ENCODE results near the gene TSHZ2. TPM values are rescaled to one million over a fixed set of nuclear protein-coding genes. Genes with fewer than 3 reads are reported as not detected.

TSHZ2 gene
- total RNA-seq, 2 donors from 2014 or later: 3.3 to 6.2 TPM

- Histone ChIP-seq H3K27ac (no peak overlapping the region), H3K27me3 (no peaks in the 10 kb centered on the region), H3K9me3 (peaks cover 0 to 9% of the 10 kb centered on the region in 2 donors), H3K4me3 (no peak overlapping the region), H3K36me3 (no peaks in the 10 kb centered on the region), H3K4me1 (no peaks in the 10 kb centered on the region)
- TF ChIP-seq CTCF (IDR thresholded peaks at IDR 0.05): no peak
- no peak for DNase-seq (ENCODE audit: low spot score)
These were observed 98.7 kb downstream of the TSHZ2 start for GRCh38 chr20:53070706-53071392.

GRCh38 chr20:53071833-53072232, 99.7 kb downstream of the TSHZ2 start:
- no peaks in the 10 kb centered on the region for H3K27me3 ChIP-seq
- no peak for TF ChIP-seq CTCF (IDR thresholded peaks at IDR 0.05)
- no peak overlapping the region for H3K4me3 ChIP-seq
- peaks cover 0 to 9% of the 10 kb centered on the region in 2 donors for H3K9me3 ChIP-seq
- no peak for DNase-seq (ENCODE audit: low spot score)
- no peaks in the 10 kb centered on the region for H3K36me3 ChIP-seq
- no peak overlapping the region for H3K27ac ChIP-seq
- no peaks in the 10 kb centered on the region for H3K4me1 ChIP-seq

DNA sequence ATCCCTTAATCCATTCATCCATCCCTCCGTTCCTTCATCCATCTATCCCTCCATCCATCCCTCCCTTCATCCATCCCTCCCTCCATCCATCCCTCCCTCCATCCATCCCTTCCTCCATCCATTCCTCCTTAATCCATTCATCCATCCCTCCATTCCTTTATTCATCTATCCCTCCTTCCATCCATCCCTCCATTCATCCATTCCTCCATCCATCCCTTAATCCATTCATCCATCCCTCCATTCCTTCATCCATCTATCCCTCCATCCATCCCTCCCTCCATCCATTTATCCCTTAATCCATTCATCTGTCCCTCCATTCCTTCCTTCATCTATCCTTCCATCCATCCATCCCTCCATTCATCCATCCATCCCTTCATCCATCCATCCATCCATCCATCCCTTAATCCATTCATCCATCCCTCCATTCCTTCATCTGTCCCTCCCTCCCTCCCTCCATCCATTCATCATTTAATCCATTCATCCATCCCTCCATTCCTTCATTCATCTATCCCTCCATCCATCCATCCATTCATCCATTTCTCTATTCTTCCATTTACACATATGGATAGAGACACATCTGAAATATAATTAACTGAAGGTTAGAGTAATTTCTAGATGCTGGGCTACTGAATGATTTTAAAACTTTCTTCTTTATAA, 100.9 kb downstream of the TSHZ2 start:
- Histone ChIP-seq H3K9me3 (peaks cover 0 to under 1% of the 10 kb centered on the region in 2 donors), H3K4me1 (no peaks in the 10 kb centered on the region), H3K27me3 (no peaks in the 10 kb centered on the region), H3K27ac (no peak overlapping the region), H3K36me3 (no peaks in the 10 kb centered on the region), H3K4me3 (no peak overlapping the region)
- TF ChIP-seq CTCF (IDR thresholded peaks at IDR 0.05): no peak
- no peak for DNase-seq (ENCODE audit: low spot score)

GRCh38 chr20:53073636-53074415, 101.7 kb downstream of the TSHZ2 start:
- Histone ChIP-seq H3K4me1 (no peaks in the 10 kb centered on the region), H3K9me3 (no peaks in the 10 kb centered on the region), H3K4me3 (no peak overlapping the region), H3K36me3 (no peaks in the 10 kb centered on the region), H3K27me3 (no peaks in the 10 kb centered on the region), H3K27ac (no peak overlapping the region)
- DNase-seq (ENCODE audit: low spot score): no peak
- TF ChIP-seq CTCF (IDR thresholded peaks at IDR 0.05): no peak

DNA sequence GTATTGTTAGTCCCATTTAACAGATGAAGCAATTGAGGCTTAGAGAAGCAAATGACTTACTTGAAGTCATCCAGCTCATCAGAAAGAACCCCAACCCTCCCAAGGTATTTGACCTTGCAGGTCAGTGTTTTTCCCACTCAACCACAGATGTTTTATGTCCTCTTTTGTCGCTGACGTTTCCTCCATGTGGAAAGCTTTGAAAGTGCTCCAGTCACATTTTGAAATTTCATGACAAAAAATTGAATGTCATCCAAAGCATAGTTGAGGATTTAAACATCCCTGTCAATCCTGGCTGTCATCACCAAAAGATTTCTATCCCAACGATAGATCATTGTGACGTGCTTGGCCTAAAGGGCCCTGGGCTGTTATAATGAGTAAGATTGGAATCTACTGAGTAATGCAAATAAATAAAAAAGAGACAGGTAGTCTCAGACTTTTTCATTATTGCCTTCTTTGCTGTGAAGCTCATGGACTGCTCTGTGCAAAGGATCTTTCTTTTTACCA, 102.7 kb downstream of the TSHZ2 start:
- DNase-seq (ENCODE audit: low spot score): no peak
- no peak for TF ChIP-seq CTCF (IDR thresholded peaks at IDR 0.05)

More for the DNA sequence above, 102.7 kb downstream of the TSHZ2 start:
- H3K4me3 ChIP-seq: no peak overlapping the region
- no peaks in the 10 kb centered on the region for H3K9me3 ChIP-seq
- no peaks in the 10 kb centered on the region for H3K4me1 ChIP-seq
- no peaks in the 10 kb centered on the region for H3K27me3 ChIP-seq
- no peak overlapping the region for H3K27ac ChIP-seq
- H3K36me3 ChIP-seq: no peaks in the 10 kb centered on the region
